ENCODE measurements around the gene RANBP3.

The RANBP3 gene

GRCh38 chr19:6020166-6020882 is 42.4 kb upstream of the RANBP3 start:
- Histone ChIP-seq H3K4me1 (ENCODE audit: control insufficient read depth in 5 of 5, insufficient read depth in 5 of 5, low read length in 5 of 5) (peaks cover 0 to 13% (median 11%) of the 10 kb centered on the region in 5 donors), H3K27me3 (ENCODE audit: control insufficient read depth in 5 of 5, insufficient read depth in 4 of 5, low read length in 5 of 5) (no peaks in the 10 kb centered on the region), H3K9me3 (ENCODE audit: control insufficient read depth in 5 of 5, low read length in 5 of 5) (no peaks in the 10 kb centered on the region), H3K9ac (ENCODE audit: low read length in 5 of 5) (no peak overlapping the region), H3K27ac (ENCODE audit: low read depth, low read length) (no peak overlapping the region), H3K4me3 (ENCODE audit: low read depth in 1 of 5, low read length in 5 of 5) (no peak overlapping the region), H3K36me3 (ENCODE audit: control insufficient read depth in 5 of 5, insufficient read depth in 5 of 5, low read length in 5 of 5) (peaks cover 0 to 29% (median 20%) of the 10 kb centered on the region in 5 donors)

DNA sequence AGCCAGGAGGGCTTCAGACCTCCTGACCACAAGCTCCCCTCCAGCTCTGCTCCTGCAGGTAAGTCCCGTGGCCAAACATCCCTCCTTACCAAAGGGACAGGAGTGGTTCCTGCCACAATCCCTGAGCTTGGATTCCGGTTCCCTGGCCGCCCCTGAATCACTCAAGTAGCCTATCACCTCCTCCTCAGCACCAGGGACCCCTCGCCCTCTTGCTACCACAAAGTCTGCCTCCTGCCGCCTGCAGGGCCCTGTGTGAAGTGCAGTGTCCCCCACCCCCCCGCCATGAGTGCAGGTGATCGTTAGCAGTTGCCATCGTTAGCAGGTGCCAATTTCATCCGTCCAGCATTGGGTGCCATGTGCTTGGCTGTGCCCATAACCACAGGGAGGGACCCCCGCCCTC is 40.8 kb upstream of the RANBP3 start:
- Histone ChIP-seq H3K27me3 (ENCODE audit: control insufficient read depth in 5 of 5, insufficient read depth in 4 of 5, low read length in 5 of 5) (no peaks in the 10 kb centered on the region), H3K9me3 (ENCODE audit: control insufficient read depth in 5 of 5, low read length in 5 of 5) (no peaks in the 10 kb centered on the region), H3K4me3 (ENCODE audit: low read depth in 1 of 5, low read length in 5 of 5) (no peak overlapping the region), H3K36me3 (ENCODE audit: control insufficient read depth in 5 of 5, insufficient read depth in 5 of 5, low read length in 5 of 5) (peaks cover 0 to 28% (median 14%) of the 10 kb centered on the region in 5 donors), H3K4me1 (ENCODE audit: control insufficient read depth in 5 of 5, insufficient read depth in 5 of 5, low read length in 5 of 5) (peaks cover 0 to 14% (median 11%) of the 10 kb centered on the region in 5 donors), H3K9ac (ENCODE audit: low read length in 5 of 5) (no peak overlapping the region), H3K27ac (ENCODE audit: low read depth, low read length) (no peak overlapping the region)

- Histone ChIP-seq H3K27ac (ENCODE audit: low read depth, low read length) (no peak overlapping the region), H3K4me3 (ENCODE audit: low read depth in 1 of 5, low read length in 5 of 5) (no peak overlapping the region), H3K36me3 (ENCODE audit: control insufficient read depth in 5 of 5, insufficient read depth in 5 of 5, low read length in 5 of 5) (peaks cover 0 to 21% (median 18%) of the 10 kb centered on the region in 5 donors)
Observed at GRCh38 chr19:6017576-6017975, 39.6 kb upstream of the RANBP3 start.

GRCh38 chr19:6015841-6016545 is 38.1 kb upstream of the RANBP3 start:
- Histone ChIP-seq H3K27me3 (ENCODE audit: control insufficient read depth in 5 of 5, insufficient read depth in 4 of 5, low read length in 5 of 5) (no peaks in the 10 kb centered on the region), H3K4me1 (ENCODE audit: control insufficient read depth in 5 of 5, insufficient read depth in 5 of 5, low read length in 5 of 5) (peaks cover 0 to 6% (median 0%) of the 10 kb centered on the region in 5 donors), H3K9ac (ENCODE audit: low read length in 5 of 5) (no peak overlapping the region), H3K36me3 (ENCODE audit: control insufficient read depth in 5 of 5, insufficient read depth in 5 of 5, low read length in 5 of 5) (peaks cover 0 to 34% (median 29%) of the 10 kb centered on the region in 5 donors), H3K9me3 (ENCODE audit: control insufficient read depth in 5 of 5, low read length in 5 of 5) (no peaks in the 10 kb centered on the region), H3K4me3 (ENCODE audit: low read depth in 1 of 5, low read length in 5 of 5) (no peak overlapping the region), H3K27ac (ENCODE audit: low read depth, low read length) (no peak overlapping the region)

More at GRCh38 chr19:6017576-6017975, 39.6 kb upstream of the RANBP3 start:
- H3K9me3 ChIP-seq (ENCODE audit: control insufficient read depth in 5 of 5, low read length in 5 of 5) = no peaks in the 10 kb centered on the region
- no peak overlapping the region for H3K9ac ChIP-seq (ENCODE audit: low read length in 5 of 5)
- H3K4me1 ChIP-seq (ENCODE audit: control insufficient read depth in 5 of 5, insufficient read depth in 5 of 5, low read length in 5 of 5) = peaks cover 0 to 12% (median 6%) of the 10 kb centered on the region in 5 donors
- H3K27me3 ChIP-seq (ENCODE audit: control insufficient read depth in 5 of 5, insufficient read depth in 4 of 5, low read length in 5 of 5) = no peaks in the 10 kb centered on the region

DNA sequence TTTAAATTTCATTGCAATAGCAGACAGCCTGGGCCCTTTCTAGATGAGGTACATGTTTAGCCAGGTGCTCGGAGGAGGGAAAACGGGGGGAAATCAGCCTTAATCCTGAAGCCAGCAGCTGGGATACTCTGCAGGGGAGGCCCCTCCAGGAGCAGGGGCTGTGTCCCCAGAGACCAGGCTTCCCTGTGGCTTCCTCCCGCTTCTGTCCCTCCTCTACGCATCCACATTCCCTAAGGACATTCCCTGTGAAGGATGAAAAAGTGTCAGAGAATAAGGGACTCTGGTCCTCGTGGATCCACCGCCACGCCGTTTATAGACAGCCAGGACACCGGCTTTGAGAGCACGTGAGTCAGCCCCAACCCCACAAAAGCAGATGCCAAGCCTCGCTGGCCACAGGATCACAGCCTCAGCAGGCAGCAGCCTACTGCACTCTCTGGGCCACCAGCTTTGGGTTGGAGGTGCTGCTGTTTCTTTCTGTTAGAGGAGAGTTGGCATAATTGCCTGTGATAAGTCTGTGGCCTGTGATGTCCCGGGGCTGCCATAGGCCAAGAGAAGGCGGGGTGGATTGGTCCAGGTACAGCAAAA is 36.7 kb upstream of the RANBP3 start:
- H3K9ac ChIP-seq (ENCODE audit: low read length in 5 of 5) = no peak overlapping the region
- H3K9me3 ChIP-seq (ENCODE audit: control insufficient read depth in 5 of 5, low read length in 5 of 5) = no peaks in the 10 kb centered on the region
- peaks cover 0 to 33% (median 25%) of the 10 kb centered on the region in 5 donors for H3K36me3 ChIP-seq (ENCODE audit: control insufficient read depth in 5 of 5, insufficient read depth in 5 of 5, low read length in 5 of 5)
- H3K27me3 ChIP-seq (ENCODE audit: control insufficient read depth in 5 of 5, insufficient read depth in 4 of 5, low read length in 5 of 5) = no peaks in the 10 kb centered on the region
- no peak overlapping the region for H3K4me3 ChIP-seq (ENCODE audit: low read depth in 1 of 5, low read length in 5 of 5)
- H3K27ac ChIP-seq (ENCODE audit: low read depth, low read length) = no peak overlapping the region
- H3K4me1 ChIP-seq (ENCODE audit: control insufficient read depth in 5 of 5, insufficient read depth in 5 of 5, low read length in 5 of 5) = peaks cover 0 to 6% (median 0%) of the 10 kb centered on the region in 5 donors

- Histone ChIP-seq H3K4me3 (ENCODE audit: low read depth in 1 of 5, low read length in 5 of 5) (no peak overlapping the region), H3K27ac (ENCODE audit: low read depth, low read length) (no peak overlapping the region), H3K4me1 (ENCODE audit: control insufficient read depth in 5 of 5, insufficient read depth in 5 of 5, low read length in 5 of 5) (peaks cover 0 to 6% (median 0%) of the 10 kb centered on the region in 5 donors), H3K27me3 (ENCODE audit: control insufficient read depth in 5 of 5, insufficient read depth in 4 of 5, low read length in 5 of 5) (no peaks in the 10 kb centered on the region), H3K36me3 (ENCODE audit: control insufficient read depth in 5 of 5, insufficient read depth in 5 of 5, low read length in 5 of 5) (peaks cover 0 to 38% (median 33%) of the 10 kb centered on the region in 5 donors), H3K9ac (ENCODE audit: low read length in 5 of 5) (no peak overlapping the region), H3K9me3 (ENCODE audit: control insufficient read depth in 5 of 5, low read length in 5 of 5) (no peaks in the 10 kb centered on the region)
Observed at GRCh38 chr19:6012426-6013170, 34.7 kb upstream of the RANBP3 start.

DNA sequence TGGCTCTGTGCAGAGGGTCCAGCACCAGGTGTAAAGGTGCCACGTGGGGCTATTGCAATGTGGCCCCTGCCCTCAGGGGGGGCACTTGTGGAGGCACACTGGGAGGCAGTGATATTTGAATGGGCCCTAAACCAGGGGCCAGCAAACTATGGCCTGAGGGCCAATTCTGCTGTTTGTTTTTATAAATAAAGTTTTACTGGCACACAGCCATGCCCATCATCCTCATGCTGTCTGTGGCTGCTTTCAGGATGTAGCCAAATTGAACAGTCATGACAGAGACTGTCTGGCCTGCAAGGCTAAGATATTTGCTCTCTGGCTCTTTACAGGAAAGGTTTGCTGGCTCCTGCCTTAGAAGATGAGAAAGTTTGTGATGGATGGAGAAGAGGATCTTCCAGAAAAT is 33.9 kb upstream of the RANBP3 start:
- no peaks in the 10 kb centered on the region for H3K9me3 ChIP-seq (ENCODE audit: control insufficient read depth in 5 of 5, low read length in 5 of 5)
- H3K4me1 ChIP-seq (ENCODE audit: control insufficient read depth in 5 of 5, insufficient read depth in 5 of 5, low read length in 5 of 5) = peaks cover 0 to 6% (median 0%) of the 10 kb centered on the region in 5 donors
- no peaks in the 10 kb centered on the region for H3K27me3 ChIP-seq (ENCODE audit: control insufficient read depth in 5 of 5, insufficient read depth in 4 of 5, low read length in 5 of 5)
- no peak overlapping the region for H3K9ac ChIP-seq (ENCODE audit: low read length in 5 of 5)
- H3K4me3 ChIP-seq (ENCODE audit: low read depth in 1 of 5, low read length in 5 of 5) = no peak overlapping the region
- peaks cover 0 to 46% (median 41%) of the 10 kb centered on the region in 5 donors for H3K36me3 ChIP-seq (ENCODE audit: control insufficient read depth in 5 of 5, insufficient read depth in 5 of 5, low read length in 5 of 5)
- H3K27ac ChIP-seq (ENCODE audit: low read depth, low read length) = no peak overlapping the region

GRCh38 chr19:6011206-6011605 is 33.3 kb upstream of the RANBP3 start:
- no peaks in the 10 kb centered on the region for H3K9me3 ChIP-seq (ENCODE audit: control insufficient read depth in 5 of 5, low read length in 5 of 5)
- peaks cover 0 to 47% (median 43%) of the 10 kb centered on the region in 5 donors for H3K36me3 ChIP-seq (ENCODE audit: control insufficient read depth in 5 of 5, insufficient read depth in 5 of 5, low read length in 5 of 5)
- H3K27ac ChIP-seq (ENCODE audit: low read depth, low read length) = no peak overlapping the region
- H3K4me3 ChIP-seq (ENCODE audit: low read depth in 1 of 5, low read length in 5 of 5) = no peak overlapping the region
- peaks cover 0 to 6% (median 0%) of the 10 kb centered on the region in 5 donors for H3K4me1 ChIP-seq (ENCODE audit: control insufficient read depth in 5 of 5, insufficient read depth in 5 of 5, low read length in 5 of 5)
- H3K27me3 ChIP-seq (ENCODE audit: control insufficient read depth in 5 of 5, insufficient read depth in 4 of 5, low read length in 5 of 5) = no peaks in the 10 kb centered on the region
- H3K9ac ChIP-seq (ENCODE audit: low read length in 5 of 5) = no peak overlapping the region

- Histone ChIP-seq H3K27me3 (ENCODE audit: control insufficient read depth in 5 of 5, insufficient read depth in 4 of 5, low read length in 5 of 5) (no peaks in the 10 kb centered on the region), H3K36me3 (ENCODE audit: control insufficient read depth in 5 of 5, insufficient read depth in 5 of 5, low read length in 5 of 5) (peaks cover 0 to 57% (median 54%) of the 10 kb centered on the region in 5 donors), H3K9me3 (ENCODE audit: control insufficient read depth in 5 of 5, low read length in 5 of 5) (no peaks in the 10 kb centered on the region), H3K27ac (ENCODE audit: low read depth, low read length) (no peak overlapping the region), H3K9ac (ENCODE audit: low read length in 5 of 5) (no peak overlapping the region), H3K4me3 (ENCODE audit: low read depth in 1 of 5, low read length in 5 of 5) (no peak overlapping the region), H3K4me1 (ENCODE audit: control insufficient read depth in 5 of 5, insufficient read depth in 5 of 5, low read length in 5 of 5) (peaks cover 0 to 6% (median 0%) of the 10 kb centered on the region in 5 donors)
Observed at GRCh38 chr19:6010107-6010506, 32.2 kb upstream of the RANBP3 start.

Data from subcutaneous abdominal adipose tissue (tissue), 5 donors.